ENCODE measurements around the gene APRT. TPM values are rescaled to one million over a fixed set of nuclear protein-coding genes. Genes with fewer than 3 reads are reported as not detected.
A peak's percentile ranks its signal among the peaks of the same experiment; 100 is the strongest.

The APRT gene
- total and polyA plus RNA-seq, 9 of the 15 experiments (the other 6 are each of a cell fraction or from before 2014, with no cell fraction given): 41.7 to 409 (median 146) TPM

GRCh38 chr16:88812513-88813268 lies 963 bp upstream of the APRT start (continued):
- no peak for TF ChIP-seq ZNF518B (CRISPR knock-in tag; IDR thresholded peaks at IDR 0.05)
- TF ChIP-seq SREBF1 (IDR thresholded peaks at IDR 0.05; ENCODE audit: borderline replicate concordance, low read depth, low read length): no peak
- TF ChIP-seq TBP (optimal IDR thresholded peaks at IDR 0.05; ENCODE audit: low read depth, low read length): no peak
- no peak for TF ChIP-seq ZNF407 (IDR thresholded peaks at IDR 0.05; ENCODE audit: low read depth)
- no peak for TF ChIP-seq HDAC3 (IDR thresholded peaks at IDR 0.05; ENCODE audit: borderline replicate concordance, partially characterized antibody)
- no peak for TF ChIP-seq AFF1 (IDR thresholded peaks at IDR 0.05; ENCODE audit: low read depth in 1 of 2, partially characterized antibody in 2 of 2)
- no peak for TF ChIP-seq RBM34 (IDR thresholded peaks at IDR 0.05; ENCODE audit: borderline replicate concordance, insufficient read depth, low read length)
- TF ChIP-seq SMARCE1 (IDR thresholded peaks at IDR 0.05): 0 out of 2 replicates have a peak, but pooled peaks have one; percentile 27
- TF ChIP-seq MIER1 (IDR thresholded peaks at IDR 0.05; ENCODE audit: low read depth): no peak
